Breast epithelium (tissue), 4 donors: Measurements from ENCODE around the gene OR5K3. TPM values are rescaled to one million over a fixed set of nuclear protein-coding genes. Genes with fewer than 3 reads are reported as not detected.

ENCODE experiments used
- DNase-seq, 2 donors: peaks; one replicate each; pipeline ENCODE4 v3.0.0-alpha.2; 2019; ENCODE audit warnings: low spot score in 2 of 2
- H3K27ac ChIP-seq, 2 donors: fragments of 200-600 bp; sonication (generic) in 1 of 2; one replicate each; pipeline ENCODE4 v1.5.1; 2016 to 2019; ENCODE audit warnings: mild to moderate bottlenecking in 1 of 2
- H3K27me3 ChIP-seq, 2 donors: fragments of 200-600 bp; sonication (generic) in 1 of 2; one replicate each; pipeline versions ENCODE4 v1.5.1 to v1.6.0; 2017 to 2019; ENCODE audit warnings: control low read depth in 1 of 2, mild to moderate bottlenecking in 1 of 2
- H3K36me3 ChIP-seq: fragments of 200-600 bp; one replicate; pipeline ENCODE4 v1.5.1; 2019
- H3K4me1 ChIP-seq, 2 donors: fragments of 200-600 bp; sonication (generic); one replicate each; pipeline ENCODE4 v1.5.1; 2016 to 2019; ENCODE audit warnings: control low read depth in 1 of 2
- H3K4me3 ChIP-seq, 3 donors: fragments of 200-600 bp; sonication (generic); 1 replicate in 2 of 3; 2 replicates in 1 of 3; pipeline ENCODE4 v1.5.1; 2016 to 2019; ENCODE audit warnings: mild to moderate bottlenecking in 3 of 3, moderate library complexity in 2 of 3
- H3K9me3 ChIP-seq, 2 donors: fragments of 200-600 bp; sonication (generic) in 1 of 2; one replicate each; pipeline ENCODE4 v1.5.1; 2016 to 2019; ENCODE audit warnings: control low read depth in 1 of 2
- CTCF ChIP-seq, 3 donors: fragments of 450-650 bp; IDR thresholded peaks; one replicate each; pipeline ENCODE4 v1.5.1; 2016 to 2017; ENCODE audit warnings: antibody characterized with exemption in 3 of 3, mild to moderate bottlenecking in 3 of 3, moderate library complexity in 3 of 3
- POLR2A ChIP-seq: fragments of 450-650 bp; IDR thresholded peaks from one replicate; pipeline ENCODE4 v1.6.1; 2016; ENCODE audit warnings: antibody characterized with exemption, mild to moderate bottlenecking, moderate library complexity
- POLR2AphosphoS5 ChIP-seq, 3 donors: sonication (generic); formaldehyde crosslinking; IDR thresholded peaks; one replicate each; pipeline ENCODE4 v1.6.1; 2017; ENCODE audit warnings: antibody characterized with exemption in 3 of 3
- intact Hi-C: fragments of 100-400 bp; cut with DNase I; formaldehyde crosslinking; loops from one replicate; pipeline ENCODE4 v1.15.1; 2023; ENCODE audit warnings: low total_unique reads
- total RNA-seq, 3 donors: library from RNA; depleted of rRNA; stranded (reverse); fragments of >200 nt; gene quantifications; one replicate each; pipeline ENCODE4 v1.1.0, GENCODE V29; 2016

OR5K3 gene
- total RNA-seq, 3 donors from 2014 or later, result not detected

GRCh38 chr3:98359250-98359649 is 31.2 kb upstream of the OR5K3 start:
- TF ChIP-seq POLR2A, result no peak
- TF ChIP-seq CTCF (IDR thresholded peaks at IDR 0.05), result no peak
- no peak for TF ChIP-seq POLR2AphosphoS5 (IDR thresholded peaks at IDR 0.05)
- Histone ChIP-seq H3K4me1 (no peaks in the 10 kb centered on the region), H3K9me3 (peaks cover 11 to 24% of the 10 kb centered on the region in 2 donors), H3K27ac (no peak overlapping the region), H3K36me3 (no peaks in the 10 kb centered on the region), H3K4me3 (no peak overlapping the region), H3K27me3 (no peaks in the 10 kb centered on the region)
- DNase-seq, result no peak
- intact Hi-C loops, result no loop called here

GRCh38 chr3:98359993-98360675 is 30.3 kb upstream of the OR5K3 start:
- no peaks in the 10 kb centered on the region for H3K36me3 ChIP-seq
- DNase-seq, result no peak
- H3K4me3 ChIP-seq, result no peak overlapping the region
- TF ChIP-seq POLR2AphosphoS5 (IDR thresholded peaks at IDR 0.05) (no peak), POLR2A (no peak), CTCF (IDR thresholded peaks at IDR 0.05) (no peak)
- H3K27me3 ChIP-seq, result no peaks in the 10 kb centered on the region
- H3K4me1 ChIP-seq, result no peaks in the 10 kb centered on the region
- H3K27ac ChIP-seq, result no peak overlapping the region
- intact Hi-C loops, result no loop called here
- peaks cover 11 to 26% of the 10 kb centered on the region in 2 donors for H3K9me3 ChIP-seq

- no peak for TF ChIP-seq CTCF (IDR thresholded peaks at IDR 0.05)
- no peak for TF ChIP-seq POLR2A
- TF ChIP-seq POLR2AphosphoS5 (IDR thresholded peaks at IDR 0.05), result no peak
- intact Hi-C loops, result no loop called here
- H3K4me1 ChIP-seq, result no peaks in the 10 kb centered on the region
- H3K36me3 ChIP-seq, result no peaks in the 10 kb centered on the region
- no peak overlapping the region for H3K27ac ChIP-seq
- H3K4me3 ChIP-seq, result no peak overlapping the region
- no peaks in the 10 kb centered on the region for H3K27me3 ChIP-seq
- no peak for DNase-seq
- peaks cover 11 to 31% of the 10 kb centered on the region in 2 donors for H3K9me3 ChIP-seq
Observed at GRCh38 chr3:98360681-98361080, 29.8 kb upstream of the OR5K3 start.

- Histone ChIP-seq H3K4me1 (no peaks in the 10 kb centered on the region), H3K4me3 (no peak overlapping the region), H3K9me3 (peaks cover 11 to 35% of the 10 kb centered on the region in 2 donors), H3K27ac (peak overlapping the region in 1 of 2 donors; percentile 25), H3K27me3 (no peaks in the 10 kb centered on the region), H3K36me3 (no peaks in the 10 kb centered on the region)
- DNase-seq, result no peak
- intact Hi-C loops, result no loop called here
- TF ChIP-seq POLR2AphosphoS5 (IDR thresholded peaks at IDR 0.05) (no peak), POLR2A (no peak), CTCF (IDR thresholded peaks at IDR 0.05) (no peak)
Observed at GRCh38 chr3:98361289-98361688, 29.2 kb upstream of the OR5K3 start.

GRCh38 chr3:98367464-98368246 is 22.8 kb upstream of the OR5K3 start:
- TF ChIP-seq POLR2A (no peak), CTCF (IDR thresholded peaks at IDR 0.05) (no peak), POLR2AphosphoS5 (IDR thresholded peaks at IDR 0.05) (no peak)
- intact Hi-C loops, result no loop called here

More at GRCh38 chr3:98367464-98368246, 22.8 kb upstream of the OR5K3 start:
- H3K4me3 ChIP-seq, result no peak overlapping the region
- no peaks in the 10 kb centered on the region for H3K4me1 ChIP-seq
- DNase-seq, result no peak
- H3K27me3 ChIP-seq, result no peaks in the 10 kb centered on the region
- H3K9me3 ChIP-seq, result peaks cover 0 to 11% of the 10 kb centered on the region in 2 donors
- H3K36me3 ChIP-seq, result no peaks in the 10 kb centered on the region
- H3K27ac ChIP-seq, result no peak overlapping the region
